ENCODE measurements around the gene CD244.

CD244 gene

GRCh38 chr1:160814316-160814715 is 48.4 kb downstream of the CD244 start:
- Histone ChIP-seq H3K27me3 (ENCODE audit: low read depth, low read length) (no peaks in the 10 kb centered on the region), H3K36me3 (replicated peaks; ENCODE audit: low read depth, low read length) (no peaks in the 10 kb centered on the region), H3K79me2 (ENCODE audit: low read length) (no peaks in the 10 kb centered on the region), H3K4me2 (ENCODE audit: low read length) (no peak overlapping the region), H3K9me3 (ENCODE audit: insufficient read depth, low read length) (no peaks in the 10 kb centered on the region), H3K27ac (ENCODE audit: low read length) (no peak overlapping the region), H3K4me1 (ENCODE audit: low read length) (peaks cover 10% of the 10 kb centered on the region), H2AFZ (ENCODE audit: low read depth, low read length) (no peak overlapping the region), H3K4me3 (ENCODE audit: low read length) (no peak overlapping the region), H4K20me1 (ENCODE audit: insufficient read depth, low read length) (no peaks in the 10 kb centered on the region), H3K9ac (ENCODE audit: low read length) (no peak overlapping the region)
- TF ChIP-seq EZH2phosphoT487 (IDR thresholded peaks at IDR 0.05; ENCODE audit: low read depth) (no peak), CTCF (IDR thresholded peaks at IDR 0.05; ENCODE audit: low read depth, low read length) (no peak)

- Histone ChIP-seq H3K79me2 (ENCODE audit: low read length) (no peaks in the 10 kb centered on the region), H3K9me3 (ENCODE audit: insufficient read depth, low read length) (peaks cover 5% of the 10 kb centered on the region; the same call in 1 of the 2 replicates), H3K36me3 (replicated peaks; ENCODE audit: low read depth, low read length) (no peaks in the 10 kb centered on the region), H3K4me2 (ENCODE audit: low read length) (peak overlapping the region; percentile 30), H3K4me1 (ENCODE audit: low read length) (peaks cover 10% of the 10 kb centered on the region), H3K27ac (ENCODE audit: low read length) (no peak overlapping the region), H3K27me3 (ENCODE audit: low read depth, low read length) (no peaks in the 10 kb centered on the region), H4K20me1 (ENCODE audit: insufficient read depth, low read length) (no peaks in the 10 kb centered on the region), H3K4me3 (ENCODE audit: low read length) (no peak overlapping the region), H3K9ac (ENCODE audit: low read length) (no peak overlapping the region), H2AFZ (ENCODE audit: low read depth, low read length) (no peak overlapping the region)
- TF ChIP-seq EZH2phosphoT487 (IDR thresholded peaks at IDR 0.05; ENCODE audit: low read depth) (no peak), CTCF (IDR thresholded peaks at IDR 0.05; ENCODE audit: low read depth, low read length) (no peak)
These were observed 49.5 kb downstream of the CD244 start for GRCh38 chr1:160813215-160813614.

GRCh38 chr1:160811147-160811546 is 51.5 kb downstream of the CD244 start:
- no peak overlapping the region for H2AFZ ChIP-seq (ENCODE audit: low read depth, low read length)
- no peak overlapping the region for H3K4me3 ChIP-seq (ENCODE audit: low read length)
- H3K4me1 ChIP-seq (ENCODE audit: low read length): peaks cover 10% of the 10 kb centered on the region
- H3K9ac ChIP-seq (ENCODE audit: low read length): no peak overlapping the region
- H3K9me3 ChIP-seq (ENCODE audit: insufficient read depth, low read length): peaks cover 24% of the 10 kb centered on the region
- no peak overlapping the region for H3K27ac ChIP-seq (ENCODE audit: low read length)
- no peaks in the 10 kb centered on the region for H3K27me3 ChIP-seq (ENCODE audit: low read depth, low read length)
- H3K79me2 ChIP-seq (ENCODE audit: low read length): no peaks in the 10 kb centered on the region
- TF ChIP-seq CTCF (IDR thresholded peaks at IDR 0.05; ENCODE audit: low read depth, low read length) (no peak), EZH2phosphoT487 (IDR thresholded peaks at IDR 0.05; ENCODE audit: low read depth) (no peak)
- peaks cover 5% of the 10 kb centered on the region for H3K36me3 ChIP-seq (replicated peaks; ENCODE audit: low read depth, low read length)
- H3K4me2 ChIP-seq (ENCODE audit: low read length): no peak overlapping the region
- H4K20me1 ChIP-seq (ENCODE audit: insufficient read depth, low read length): no peaks in the 10 kb centered on the region

GRCh38 chr1:160810486-160810885 is 52.2 kb downstream of the CD244 start:
- H3K27ac ChIP-seq (ENCODE audit: low read length): no peak overlapping the region
- H4K20me1 ChIP-seq (ENCODE audit: insufficient read depth, low read length): no peaks in the 10 kb centered on the region
- no peak overlapping the region for H3K4me2 ChIP-seq (ENCODE audit: low read length)
- no peaks in the 10 kb centered on the region for H3K79me2 ChIP-seq (ENCODE audit: low read length)
- H3K27me3 ChIP-seq (ENCODE audit: low read depth, low read length): no peaks in the 10 kb centered on the region
- no peak overlapping the region for H2AFZ ChIP-seq (ENCODE audit: low read depth, low read length)
- no peak overlapping the region for H3K4me3 ChIP-seq (ENCODE audit: low read length)
- TF ChIP-seq EZH2phosphoT487 (IDR thresholded peaks at IDR 0.05; ENCODE audit: low read depth) (no peak), CTCF (IDR thresholded peaks at IDR 0.05; ENCODE audit: low read depth, low read length) (no peak)
- H3K9ac ChIP-seq (ENCODE audit: low read length): no peak overlapping the region
- peaks cover 5% of the 10 kb centered on the region for H3K36me3 ChIP-seq (replicated peaks; ENCODE audit: low read depth, low read length)
- H3K9me3 ChIP-seq (ENCODE audit: insufficient read depth, low read length): peaks cover 27% of the 10 kb centered on the region
- H3K4me1 ChIP-seq (ENCODE audit: low read length): peaks cover 10% of the 10 kb centered on the region

Data from OCI-LY3 (cell line).